AG04450 (cell line): ENCODE results near the gene STKLD1. TPM values are rescaled to one million over a fixed set of nuclear protein-coding genes. Genes with fewer than 3 reads are reported as not detected.

ENCODE experiments used
- CTCF ChIA-PET: fragments of 300-600, 350-600 bp; formaldehyde crosslinking; extraction: SDS; loops from one replicate; lab custom pipeline; 2022; ENCODE audit warnings: antibody characterized with exemption, inconsistent platforms; lab: Charles Lee
- POLR2A ChIA-PET: fragments of 350-600 bp; formaldehyde crosslinking; extraction: SDS; loops from one replicate; lab custom pipeline; 2021; ENCODE audit warnings: antibody characterized with exemption, inconsistent platforms; lab: Yijun Ruan, JAX
- DNase-seq: peaks from one replicate; pipeline ENCODE4 v3.0.0-alpha.2; 2011; ENCODE audit warnings: low read depth, low spot score
- H3K27ac ChIP-seq: one replicate; pipeline ENCODE4 v1.5.1; 2012; ENCODE audit warnings: low read depth, low read length, control low read depth
- H3K27me3 ChIP-seq: one replicate; pipeline ENCODE4 v1.6.0; 2012; ENCODE audit warnings: low read length; ENCODE audit not compliant: control insufficient read depth, insufficient read depth
- H3K4me3 ChIP-seq: 2 replicates; pipeline ENCODE4 v1.5.1; 2011; ENCODE audit warnings: mild to moderate bottlenecking, low read depth, low read length, control low read depth
- H3K9me3 ChIP-seq: 2 replicates; pipeline ENCODE4 v1.5.1; 2012; ENCODE audit warnings: low read length; ENCODE audit not compliant: control insufficient read depth, insufficient read depth
- polyA plus RNA-seq: library from polyadenylated mRNA; depleted of rRNA; stranded (reverse); fragments of >200 nt; gene quantifications from 2 replicates; pipeline ENCODE4 v1.2.3, GENCODE V29; 2011
- TF ChIP-seq, protein P1 (sequence below): IDR thresholded peaks from 2 replicates; pipeline ENCODE4 v1.5.1; 2011; ENCODE audit warnings: low read depth, low read length, control low read depth, inconsistent platforms

STKLD1 gene
- polyA plus RNA-seq, 1 experiment, result 0.95 TPM

DNA sequence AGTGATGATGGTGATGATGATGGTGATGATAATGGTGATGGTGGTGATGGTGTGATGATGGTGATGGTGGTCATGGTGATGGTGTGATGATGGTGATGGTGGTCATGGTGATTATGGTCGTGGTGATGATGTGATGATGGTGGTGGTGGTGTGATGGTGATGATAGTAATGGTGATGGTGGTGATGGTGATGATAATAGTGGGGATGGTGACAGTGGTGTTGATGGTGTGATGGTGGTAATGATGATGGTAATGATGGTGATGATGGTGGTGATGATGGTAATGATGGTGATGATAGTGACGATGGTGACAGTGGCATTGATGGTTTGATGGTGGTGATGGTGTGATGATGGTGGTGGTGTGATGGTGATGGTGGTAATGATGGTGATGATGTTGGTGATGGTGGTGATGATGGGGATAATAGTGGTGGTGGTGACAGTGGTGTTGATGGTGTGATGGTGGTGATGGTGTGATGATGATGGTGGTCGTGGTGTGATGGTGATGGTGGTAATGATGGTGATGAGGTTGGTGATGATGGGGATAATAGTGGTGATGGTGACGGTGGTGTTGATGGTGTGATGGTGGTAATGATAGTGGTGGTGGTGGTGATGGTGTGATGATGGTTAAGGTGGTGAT is 6.5 kb downstream of the STKLD1 start:
- TF ChIP-seq, protein P1, sequence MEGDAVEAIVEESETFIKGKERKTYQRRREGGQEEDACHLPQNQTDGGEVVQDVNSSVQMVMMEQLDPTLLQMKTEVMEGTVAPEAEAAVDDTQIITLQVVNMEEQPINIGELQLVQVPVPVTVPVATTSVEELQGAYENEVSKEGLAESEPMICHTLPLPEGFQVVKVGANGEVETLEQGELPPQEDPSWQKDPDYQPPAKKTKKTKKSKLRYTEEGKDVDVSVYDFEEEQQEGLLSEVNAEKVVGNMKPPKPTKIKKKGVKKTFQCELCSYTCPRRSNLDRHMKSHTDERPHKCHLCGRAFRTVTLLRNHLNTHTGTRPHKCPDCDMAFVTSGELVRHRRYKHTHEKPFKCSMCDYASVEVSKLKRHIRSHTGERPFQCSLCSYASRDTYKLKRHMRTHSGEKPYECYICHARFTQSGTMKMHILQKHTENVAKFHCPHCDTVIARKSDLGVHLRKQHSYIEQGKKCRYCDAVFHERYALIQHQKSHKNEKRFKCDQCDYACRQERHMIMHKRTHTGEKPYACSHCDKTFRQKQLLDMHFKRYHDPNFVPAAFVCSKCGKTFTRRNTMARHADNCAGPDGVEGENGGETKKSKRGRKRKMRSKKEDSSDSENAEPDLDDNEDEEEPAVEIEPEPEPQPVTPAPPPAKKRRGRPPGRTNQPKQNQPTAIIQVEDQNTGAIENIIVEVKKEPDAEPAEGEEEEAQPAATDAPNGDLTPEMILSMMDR, result no peak
- H3K27ac ChIP-seq, result no peak overlapping the region
- DNase-seq, result no peak
- peaks cover 6% of the 10 kb centered on the region; the same call in 1 of the 2 replicates for H3K9me3 ChIP-seq
- ChIA-PET CTCF (no interaction called here), POLR2A (no interaction called here)
- no peak overlapping the region for H3K4me3 ChIP-seq
- H3K27me3 ChIP-seq, result no peaks in the 10 kb centered on the region

DNA sequence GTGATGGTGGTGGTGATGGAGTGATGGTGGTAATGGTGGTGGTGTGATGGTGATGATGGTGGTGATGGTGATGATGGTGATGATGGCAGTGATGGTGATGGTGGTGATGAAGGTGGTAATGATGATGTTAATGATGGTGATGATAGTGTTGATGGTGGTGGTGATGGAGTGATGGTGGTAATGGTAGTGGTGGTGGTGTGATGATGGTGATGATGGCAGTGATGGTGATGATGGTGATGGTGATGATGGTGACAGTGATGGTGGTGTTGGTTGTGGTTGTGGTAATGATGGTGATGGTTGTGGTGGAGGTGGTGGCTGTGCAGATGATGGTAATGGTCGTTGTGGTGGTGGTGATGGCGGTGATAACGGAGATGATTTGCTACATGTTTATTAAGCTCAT is 7.3 kb downstream of the STKLD1 start:
- TF ChIP-seq, protein P1, result no peak
- Histone ChIP-seq H3K27me3 (no peaks in the 10 kb centered on the region), H3K9me3 (peaks cover under 1% of the 10 kb centered on the region; the same call in 1 of the 2 replicates), H3K27ac (no peak overlapping the region), H3K4me3 (no peak overlapping the region)
- POLR2A ChIA-PET, result no interaction called here
- CTCF ChIA-PET, result no interaction called here
- DNase-seq, result no peak

DNA sequence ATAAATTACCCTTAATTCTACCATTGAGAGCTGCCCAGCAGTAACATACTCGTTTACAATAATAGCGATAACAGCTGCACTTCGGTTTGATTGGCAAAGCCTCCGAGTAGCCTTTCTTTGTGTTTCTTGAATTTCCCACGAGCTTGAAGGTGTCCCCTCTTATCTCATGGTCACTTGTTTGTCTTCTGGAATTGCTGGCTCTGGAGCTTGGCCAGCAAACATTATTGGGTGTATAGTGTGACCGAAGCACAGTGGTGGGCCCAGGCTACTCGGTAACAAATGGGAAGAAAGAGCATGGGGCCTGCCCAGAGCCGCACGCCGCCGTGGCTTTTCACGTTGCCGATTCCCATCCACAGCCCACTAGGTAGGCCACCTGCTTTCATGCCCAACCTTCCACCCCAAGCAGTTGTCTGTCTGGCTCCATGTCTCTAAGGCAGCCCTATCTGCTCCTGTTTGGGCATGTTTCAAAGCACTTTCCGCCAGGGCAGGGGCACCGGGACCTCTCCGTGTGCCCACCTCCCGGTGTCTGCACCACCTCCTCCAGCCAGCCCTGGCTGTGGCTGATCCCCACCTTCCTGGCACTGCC is 8.7 kb downstream of the STKLD1 start:
- TF ChIP-seq, protein P1, result no peak
- H3K27ac ChIP-seq, result no peak overlapping the region
- no peaks in the 10 kb centered on the region for H3K9me3 ChIP-seq
- POLR2A ChIA-PET, result no interaction called here
- DNase-seq, result no peak
- peaks cover 3% of the 10 kb centered on the region for H3K27me3 ChIP-seq
- CTCF ChIA-PET, result no interaction called here
- H3K4me3 ChIP-seq, result no peak overlapping the region

DNA sequence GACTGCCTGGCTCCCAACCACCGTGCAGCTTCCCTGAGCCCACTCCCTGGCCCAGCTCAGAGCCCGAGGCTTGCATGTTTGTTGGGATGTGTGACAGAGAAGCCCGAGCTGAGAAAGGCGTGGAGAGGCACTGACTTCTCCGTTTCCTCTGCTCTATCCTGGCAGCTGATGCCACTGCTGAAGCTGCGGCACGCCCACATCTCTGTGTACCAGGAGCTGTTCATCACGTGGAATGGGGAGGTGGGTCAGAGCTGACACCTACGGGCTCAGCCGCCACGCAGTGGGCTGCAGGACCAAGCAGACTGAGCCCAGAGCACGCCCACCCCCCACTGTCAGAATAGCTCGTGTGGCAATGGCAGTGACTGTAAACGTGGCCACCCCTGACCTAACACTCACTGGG is 9.3 kb downstream of the STKLD1 start:
- Histone ChIP-seq H3K27ac (no peak overlapping the region), H3K27me3 (peaks cover 3% of the 10 kb centered on the region), H3K9me3 (no peaks in the 10 kb centered on the region), H3K4me3 (no peak overlapping the region)
- DNase-seq, result no peak
- TF ChIP-seq, protein P1, result no peak
- ChIA-PET CTCF (no interaction called here), POLR2A (interaction anchor here (0.9 kb wide), 1 partner anchor 10 kb away, joined by 3 read pairs; no protein-coding TSS in a partner anchor)

DNA sequence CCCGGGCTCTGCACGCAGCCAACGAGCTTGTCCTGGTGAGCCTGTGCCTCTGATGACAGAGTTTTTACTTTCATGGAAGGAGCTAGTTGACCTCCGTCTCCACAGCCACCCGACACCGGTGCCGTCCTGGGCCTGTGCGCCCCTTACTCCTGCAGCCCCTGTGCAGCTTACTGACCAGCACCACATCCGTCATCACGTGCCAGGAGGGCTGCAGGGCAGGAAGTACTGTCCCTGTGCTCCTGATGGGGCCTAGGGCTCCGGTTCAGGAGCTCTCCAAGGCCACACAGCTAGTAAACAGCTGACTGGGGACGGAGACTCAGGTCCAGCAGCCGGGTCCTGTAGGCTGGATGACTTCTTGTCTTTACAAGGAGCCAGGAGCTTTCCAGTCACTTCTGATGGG is 10.2 kb downstream of the STKLD1 start:
- TF ChIP-seq, protein P1, result no peak
- ChIA-PET POLR2A (interaction anchor here (0.9 kb wide), 1 partner anchor 11 kb away, joined by 3 read pairs; no protein-coding TSS in a partner anchor), CTCF (no interaction called here)
- Histone ChIP-seq H3K27ac (no peak overlapping the region), H3K4me3 (no peak overlapping the region), H3K27me3 (peaks cover 3% of the 10 kb centered on the region), H3K9me3 (no peaks in the 10 kb centered on the region)
- DNase-seq, result no peak
